Hippocampal formation (tissue), 2 donors: ENCODE measurements around the gene COL4A1.

ENCODE experiments used
- DNase-seq, 2 donors: peaks; one replicate each; lab custom pipeline; 2025; lab: John Stamatoyannopoulos, UW

COL4A1 gene

DNA sequence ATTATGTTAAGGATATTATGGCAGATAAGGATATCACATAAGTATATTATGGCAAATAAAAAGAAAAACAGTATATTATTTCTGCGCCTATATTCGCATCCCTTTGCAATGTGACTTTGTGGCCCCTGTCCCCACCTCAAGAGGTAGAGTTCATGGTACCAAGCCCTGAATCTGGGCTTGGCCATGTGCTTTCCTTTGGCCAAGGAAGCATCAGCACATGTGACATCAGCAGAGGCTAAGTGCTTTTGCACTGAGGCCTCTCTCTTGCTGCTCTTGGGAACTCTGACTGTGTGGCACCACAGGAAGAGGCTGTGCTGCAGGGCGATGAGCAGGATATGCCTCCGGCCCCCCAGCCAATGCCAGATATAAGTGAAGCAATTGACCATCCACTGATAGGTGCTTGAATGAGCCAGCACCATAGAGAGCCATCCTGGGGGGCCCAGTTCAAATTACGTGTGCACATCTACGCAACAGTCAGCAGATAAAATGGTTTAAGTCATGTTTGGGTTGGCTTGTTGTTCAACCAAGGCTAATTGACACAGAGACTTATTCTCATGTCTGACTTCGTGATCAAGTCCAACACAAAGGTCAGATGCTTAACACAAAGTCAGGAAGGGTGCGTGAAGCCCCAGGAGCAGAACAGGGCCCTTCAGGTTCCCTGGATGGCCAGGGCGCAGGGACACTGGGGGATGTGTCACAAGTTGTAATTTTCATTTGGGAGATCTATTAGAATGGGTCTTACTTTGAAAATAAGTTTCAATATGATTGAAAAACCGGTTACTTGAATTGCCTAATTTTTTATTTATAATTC lies 173.3 kb downstream of the COL4A1 start:
- DNase-seq: no peak

DNA sequence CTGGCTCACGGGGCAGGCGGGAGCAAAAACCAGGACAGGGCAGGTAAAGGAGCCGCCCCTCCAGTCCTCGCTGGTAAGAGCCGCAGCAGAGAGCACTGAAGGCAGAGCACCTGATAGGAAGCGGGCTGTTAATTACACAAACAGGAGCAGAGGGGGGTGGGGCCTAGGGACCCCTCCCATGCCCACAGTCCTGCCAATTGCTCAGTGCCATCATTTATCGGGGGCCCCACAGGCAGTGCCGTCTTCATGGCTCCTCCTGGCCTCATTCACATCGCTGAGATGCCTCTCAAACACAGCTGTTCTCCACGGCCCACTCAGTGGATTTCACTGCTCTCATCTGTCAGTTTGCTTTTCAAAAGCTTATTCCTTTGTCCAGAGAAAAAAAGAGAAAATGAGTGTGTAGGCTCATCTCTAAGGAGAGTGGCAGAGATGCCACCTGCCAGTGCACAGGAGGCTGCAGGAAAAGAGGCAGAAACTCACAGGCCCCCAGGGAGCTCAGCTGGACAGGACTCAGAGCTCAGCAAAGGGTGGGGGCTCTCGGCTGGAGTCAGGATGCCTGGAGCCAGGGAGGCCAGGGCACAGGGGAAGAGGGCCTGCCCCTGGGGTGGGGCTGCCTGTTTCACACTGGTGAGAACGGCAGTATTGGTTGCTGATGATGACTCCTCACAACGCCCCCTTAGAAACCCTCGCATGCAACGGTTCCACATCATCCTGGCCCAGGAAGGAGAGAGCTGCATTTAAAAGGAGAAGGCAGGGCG lies 174.6 kb downstream of the COL4A1 start:
- no peak for DNase-seq

GRCh38 chr13:110131424-110131823 lies 175.5 kb downstream of the COL4A1 start:
- DNase-seq: no peak

DNA sequence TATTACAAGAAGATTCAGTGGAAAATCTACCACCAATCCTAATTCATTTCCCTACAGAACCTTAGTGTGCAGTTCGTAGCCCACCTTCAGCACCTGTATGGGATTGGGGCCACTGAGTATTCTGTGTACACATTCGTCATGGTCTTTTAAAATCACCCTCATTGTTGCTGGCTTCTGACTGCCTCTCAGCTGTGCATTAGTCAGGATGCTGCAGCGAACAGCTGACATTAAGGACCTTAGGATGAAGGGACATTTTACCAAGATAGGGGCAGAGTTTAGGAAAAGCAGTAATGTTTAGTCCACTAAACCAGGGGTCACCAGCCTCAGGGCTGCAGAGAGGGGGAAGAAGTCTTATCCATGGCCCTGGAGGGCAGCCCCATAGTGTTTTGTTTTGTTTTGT lies 176.5 kb downstream of the COL4A1 start:
- DNase-seq: no peak

GRCh38 chr13:110129539-110130186 lies 177.3 kb downstream of the COL4A1 start:
- DNase-seq: no peak

DNA sequence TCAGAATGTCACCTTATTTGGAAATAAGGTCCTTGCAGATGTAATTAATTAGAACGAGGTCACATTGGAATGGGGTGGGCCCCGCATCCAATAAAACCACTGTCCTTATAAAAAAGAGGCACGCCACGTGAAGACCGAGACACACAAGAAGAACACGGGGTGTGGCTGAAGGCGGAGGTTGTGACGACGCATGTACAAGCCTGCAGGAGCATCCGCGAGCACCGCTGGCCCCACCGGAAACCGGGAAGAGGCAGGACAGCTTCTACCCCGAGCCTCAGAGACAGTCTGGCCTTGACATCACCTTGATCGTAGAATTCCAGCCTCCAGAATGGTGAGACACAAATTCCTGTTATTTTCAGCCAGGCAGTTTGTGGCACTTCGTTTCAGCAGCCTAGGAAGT lies 177.9 kb downstream of the COL4A1 start:
- DNase-seq: no peak

GRCh38 chr13:110128546-110128945 lies 178.4 kb downstream of the COL4A1 start:
- DNase-seq: no peak

DNA sequence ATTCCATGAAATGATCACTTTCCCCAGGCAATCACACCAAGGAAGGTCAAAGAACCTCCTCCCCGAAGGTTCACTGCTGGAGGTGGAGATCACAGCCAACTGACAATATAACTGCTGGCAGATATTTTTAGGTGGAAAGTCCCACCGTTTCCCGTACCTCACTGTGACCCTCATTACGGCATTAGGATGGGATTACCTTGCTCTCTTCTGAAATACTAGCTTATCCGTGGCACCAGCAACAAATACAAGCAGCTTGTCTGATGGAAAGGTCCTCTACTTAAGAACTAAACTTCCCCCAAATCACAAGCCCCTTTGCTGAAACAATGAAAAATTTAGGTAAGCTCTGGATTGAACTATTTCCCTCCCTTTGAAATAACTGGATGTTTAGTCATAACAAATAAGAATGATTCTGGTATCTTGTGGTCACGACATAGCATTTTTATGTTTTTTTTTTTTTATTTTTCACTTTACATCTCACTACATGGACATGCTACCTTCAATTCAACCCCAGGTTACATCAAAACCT lies 178.9 kb downstream of the COL4A1 start:
- DNase-seq: no peak

DNA sequence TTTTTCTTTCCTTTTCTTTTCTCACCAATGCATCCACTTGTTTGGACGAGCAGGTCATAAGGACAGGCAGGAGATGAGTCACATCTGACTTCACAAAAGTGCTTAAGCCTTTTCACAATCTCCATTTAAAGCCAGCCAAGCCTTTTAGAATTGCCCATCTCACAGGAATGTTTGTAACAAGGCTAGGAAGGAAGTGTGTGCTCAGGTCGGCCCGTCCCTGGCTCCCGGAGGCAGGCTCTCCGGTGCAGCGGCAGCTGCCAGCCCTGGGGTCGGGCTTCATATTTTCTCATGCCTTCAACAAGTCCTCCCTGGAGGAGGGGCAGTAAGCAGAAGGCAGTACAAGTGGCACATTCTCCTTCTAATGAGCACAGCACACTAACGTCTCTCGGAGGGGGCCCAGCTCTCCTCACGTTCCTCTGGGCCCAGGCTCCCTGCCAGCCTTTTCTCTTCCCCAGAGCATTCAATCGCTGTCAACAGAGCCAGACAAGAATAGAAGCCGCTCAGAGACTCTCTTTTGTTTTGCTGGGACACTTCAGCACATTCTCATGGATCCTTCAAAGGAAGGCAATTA lies 180.5 kb downstream of the COL4A1 start:
- peak in 1 of 2 donors; percentile 28 for DNase-seq

- no peak for DNase-seq
Measured at GRCh38 chr13:110125613-110126272, 181.2 kb downstream of the COL4A1 start.

GRCh38 chr13:110125157-110125556 lies 181.8 kb downstream of the COL4A1 start:
- DNase-seq: no peak

- DNase-seq: no peak
Measured at GRCh38 chr13:110124201-110124940, 182.6 kb downstream of the COL4A1 start.

DNA sequence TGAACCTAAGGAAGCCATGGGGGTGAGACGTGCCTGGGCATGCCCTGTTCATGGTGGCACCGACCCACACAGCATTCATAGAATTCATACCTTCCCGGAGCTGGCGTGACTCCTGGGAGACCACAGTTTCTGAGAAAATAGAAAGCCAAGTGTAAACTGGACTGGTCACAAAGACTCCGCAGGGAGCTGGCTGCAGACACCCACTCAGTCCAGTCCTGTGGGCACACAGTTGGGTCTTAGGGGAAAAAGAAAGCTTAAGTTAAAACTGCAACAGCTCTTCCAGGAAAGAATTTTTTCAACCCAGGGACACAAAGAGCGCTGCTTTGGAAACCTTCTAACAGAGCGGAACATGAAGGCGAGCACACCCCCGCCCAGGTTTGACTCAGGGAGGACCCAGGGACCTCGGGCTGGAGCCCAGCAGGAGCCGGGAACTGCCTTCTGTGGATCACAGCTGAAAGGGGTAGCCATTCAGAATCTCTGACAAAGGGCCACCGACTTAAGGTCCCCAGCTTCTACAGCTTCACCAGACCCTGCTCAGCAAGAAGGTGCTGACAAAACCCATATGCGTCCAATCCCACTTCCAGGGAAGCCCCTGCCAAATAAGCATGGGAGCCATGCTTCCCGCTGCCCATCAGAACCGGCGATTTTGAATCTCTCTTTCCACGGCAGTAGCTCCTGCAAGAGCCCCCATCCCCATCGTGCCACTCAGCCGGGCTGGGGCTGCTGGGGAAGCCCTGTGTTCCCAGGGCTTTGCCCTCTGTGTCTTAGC lies 183.7 kb downstream of the COL4A1 start:
- DNase-seq: peak; percentile 41 to 47

GRCh38 chr13:110121422-110122083 lies 185.4 kb downstream of the COL4A1 start:
- no peak for DNase-seq

DNA sequence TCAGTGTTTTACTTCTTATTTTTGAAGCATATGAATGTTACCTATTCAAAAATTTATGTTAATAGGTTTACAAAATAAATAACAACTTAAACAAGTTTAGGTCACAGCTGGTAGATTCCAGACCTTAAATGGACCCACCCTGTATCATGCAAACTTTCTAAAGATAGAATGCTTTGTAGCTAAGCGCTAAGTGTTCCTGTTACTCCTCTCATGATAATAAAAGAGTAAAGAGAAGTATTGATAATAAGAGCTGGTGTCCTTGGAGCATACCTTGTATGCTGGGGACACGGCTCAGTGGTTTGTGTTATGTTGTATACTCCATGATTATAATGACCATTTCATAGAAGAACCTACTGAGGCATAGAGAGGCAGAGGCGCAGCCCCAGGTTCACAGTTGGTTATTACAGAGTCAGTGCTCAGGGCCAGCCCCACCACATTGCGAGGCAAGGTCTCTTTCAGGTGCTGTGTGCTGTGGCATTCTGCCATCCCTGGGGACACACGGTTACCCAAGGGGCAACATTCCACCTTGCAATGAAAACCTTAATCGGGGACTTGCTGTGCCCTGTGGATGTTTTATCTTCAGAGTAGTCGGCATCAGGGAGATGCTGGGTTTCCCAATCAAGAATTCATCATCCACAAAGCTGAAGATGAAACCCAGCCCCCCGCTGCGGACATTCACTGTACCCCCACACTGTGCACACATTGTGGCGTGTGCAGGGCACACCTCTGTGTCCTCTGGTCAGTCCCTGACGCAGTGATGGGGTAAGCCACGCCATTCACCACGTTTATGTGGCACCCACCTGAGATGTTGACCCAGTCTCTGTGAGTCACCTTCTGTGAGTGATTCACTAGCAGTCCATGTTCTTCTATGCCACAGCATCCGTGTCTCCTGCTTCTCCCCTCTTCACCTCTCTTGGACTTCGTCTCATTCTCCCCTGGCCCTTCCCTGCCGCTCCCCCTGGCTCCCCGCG lies 186.7 kb downstream of the COL4A1 start:
- DNase-seq: no peak

GRCh38 chr13:110118106-110118505 lies 188.9 kb downstream of the COL4A1 start:
- no peak for DNase-seq

DNA sequence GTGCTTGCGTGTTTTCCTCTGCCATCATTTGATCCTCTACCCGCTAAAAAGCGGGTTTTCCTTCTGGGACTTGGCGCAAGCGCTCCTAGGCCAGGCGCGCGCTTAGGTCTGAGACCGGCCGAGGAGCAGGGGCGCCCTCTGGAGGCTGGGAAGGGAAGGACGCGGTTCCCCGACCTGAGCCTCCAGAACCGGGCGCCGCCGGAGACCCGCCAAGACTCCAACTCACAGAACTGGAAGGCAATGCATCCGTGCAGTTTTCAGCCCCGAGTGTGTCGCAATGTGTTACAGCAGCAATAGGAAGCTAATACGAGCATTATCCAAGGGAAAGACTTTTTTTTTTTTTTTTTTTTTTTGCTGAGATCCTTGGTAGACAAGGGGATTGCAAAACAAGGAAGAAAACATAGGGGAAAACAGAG lies 190.9 kb downstream of the COL4A1 start:
- no peak for DNase-seq

GRCh38 chr13:110115591-110115990 lies 191.4 kb downstream of the COL4A1 start:
- no peak for DNase-seq
